Suppressor macrophage treated with lipopolysaccharide for 4 hours (primary cell): ENCODE measurements around the gene SPATA22.
"Not testable (repeated sequence)": the region's sequence is repeated elsewhere in the genome, so short reads cannot be mapped to it uniquely, and the experiment has no call there.

Experiments used
- DNase-seq: peaks from one replicate; pipeline ENCODE4 v3.0.0-alpha.2; 2020

Gene SPATA22

GRCh38 chr17:3471599-3471998 lies at the start of gene SPATA22:
Gene SPATA22, minus strand, starts transcription at chr17:3471819. Its CDS starts 2,494 bp downstream, at chr17:3469325.
- no peak for DNase-seq

GRCh38 chr17:3519472-3519871 lies 47.9 kb upstream of the SPATA22 start:
- not testable (repeated sequence) for DNase-seq

DNA sequence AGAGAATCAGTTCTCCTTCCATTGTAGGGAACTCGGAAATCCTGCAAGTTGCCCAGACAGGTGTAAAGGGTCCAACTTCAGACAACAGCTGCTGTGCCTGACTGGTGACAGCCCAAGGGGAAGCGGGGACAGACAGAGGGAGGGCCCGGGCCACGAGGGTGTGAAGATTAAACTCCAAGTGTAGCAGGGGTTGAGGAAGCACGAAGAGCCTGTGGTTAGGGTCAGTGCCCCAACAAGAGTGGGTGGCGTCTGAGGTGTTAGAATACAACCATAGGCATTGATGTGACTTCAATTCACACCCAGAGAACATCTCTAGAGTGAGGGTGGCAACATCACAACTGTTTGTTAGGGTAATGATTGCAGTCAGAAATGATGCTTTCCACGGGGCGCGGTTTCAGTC lies 43.3 kb upstream of the SPATA22 start:
- DNase-seq = no peak

DNA sequence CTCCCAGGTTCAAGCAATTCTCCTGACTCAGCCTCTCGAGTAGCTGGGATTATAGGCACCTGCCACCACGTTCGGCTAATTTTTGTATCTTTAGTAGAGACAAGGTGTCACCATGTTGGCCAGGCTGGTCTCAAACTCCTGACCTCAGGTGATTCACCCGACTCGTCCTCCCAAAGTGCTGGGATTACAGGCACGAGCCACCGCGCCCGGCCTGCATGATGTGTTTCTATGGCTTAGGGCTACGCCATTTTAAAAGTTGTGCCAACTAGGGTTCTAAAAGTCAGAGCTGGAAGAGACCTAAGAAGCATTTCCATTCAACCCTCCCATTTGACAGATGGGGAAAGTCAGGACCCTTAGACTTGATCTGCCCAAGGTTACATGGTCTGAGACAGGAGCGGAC lies 42.5 kb upstream of the SPATA22 start:
- not testable (repeated sequence) for DNase-seq

DNA sequence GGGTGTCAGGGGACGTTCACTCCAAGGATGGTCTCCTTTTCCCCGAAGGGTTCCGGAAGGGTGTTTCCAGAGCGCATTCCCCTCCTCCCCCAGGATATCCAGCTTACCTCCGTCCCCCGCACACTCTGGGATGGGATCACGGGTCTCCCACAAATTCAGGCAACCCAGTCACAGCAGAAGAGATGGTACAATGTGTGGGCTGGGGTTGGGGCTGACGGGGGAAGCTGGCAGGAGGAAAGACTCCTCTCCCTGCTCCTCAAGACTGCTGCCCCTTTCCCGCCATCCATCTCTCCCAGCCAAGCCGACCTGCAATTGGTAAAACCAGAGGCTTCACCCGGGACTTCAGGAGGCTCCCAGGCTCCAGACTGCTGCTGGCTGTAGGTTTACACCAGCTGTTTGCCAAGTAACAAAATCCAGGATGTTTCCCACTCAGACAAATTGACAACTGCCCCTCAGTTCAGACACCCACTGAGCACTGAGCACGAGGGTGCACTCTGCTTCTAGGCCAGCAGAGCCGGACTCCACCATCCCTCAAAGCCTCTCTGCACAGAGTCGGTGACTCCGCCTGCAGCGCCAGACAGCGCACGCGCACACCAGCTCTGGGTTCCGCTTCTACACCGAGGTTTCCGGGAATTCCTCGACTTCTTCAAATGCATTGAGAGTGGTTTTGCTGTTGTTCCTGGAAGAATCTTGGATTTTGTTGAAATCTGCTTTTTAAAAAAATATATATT lies 41.9 kb upstream of the SPATA22 start:
- no peak for DNase-seq

- DNase-seq = no peak
Measured at GRCh38 chr17:3512505-3513171, 41.0 kb upstream of the SPATA22 start.

- no peak for DNase-seq
Measured at GRCh38 chr17:3511852-3512504, 40.4 kb upstream of the SPATA22 start.

- DNase-seq = no peak
Measured at GRCh38 chr17:3510090-3510489, 38.5 kb upstream of the SPATA22 start.

DNA sequence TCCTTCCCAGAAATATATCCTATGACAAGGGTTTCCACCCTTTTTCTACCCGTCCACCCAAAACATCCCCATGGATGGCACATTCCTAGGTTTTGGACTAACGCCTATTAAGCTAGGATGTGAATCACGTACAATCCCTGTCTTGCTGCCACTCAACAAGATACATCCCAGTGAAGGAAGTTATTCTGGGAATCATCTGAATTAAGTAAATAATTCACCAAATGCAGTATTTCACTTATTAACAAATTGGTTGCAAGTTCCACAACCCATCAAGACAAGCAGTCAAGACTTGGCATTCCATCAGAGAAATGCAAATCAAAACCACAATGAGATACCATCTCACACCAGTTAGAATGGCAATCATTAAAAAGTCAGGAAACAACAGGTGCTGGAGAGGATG lies 36.2 kb upstream of the SPATA22 start:
- DNase-seq = no peak

DNA sequence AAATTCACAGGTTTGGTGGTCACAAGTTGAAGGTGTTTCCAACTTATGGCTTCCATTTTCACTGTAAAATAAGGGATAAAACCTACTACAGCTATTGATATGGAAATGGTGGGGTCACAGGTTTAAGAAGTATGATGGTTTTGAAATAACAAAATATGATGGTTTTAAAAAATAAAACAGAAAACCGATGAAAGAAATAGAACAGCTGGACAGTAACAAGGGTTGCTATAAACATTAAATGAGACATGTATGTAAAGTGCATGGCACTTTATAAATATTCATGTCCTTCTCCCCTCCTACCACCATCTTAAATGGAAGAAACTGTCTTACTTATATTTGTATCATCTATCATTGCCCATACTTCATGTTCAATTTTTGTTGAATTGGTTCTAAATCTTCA lies 35.5 kb upstream of the SPATA22 start:
- DNase-seq = no peak

DNA sequence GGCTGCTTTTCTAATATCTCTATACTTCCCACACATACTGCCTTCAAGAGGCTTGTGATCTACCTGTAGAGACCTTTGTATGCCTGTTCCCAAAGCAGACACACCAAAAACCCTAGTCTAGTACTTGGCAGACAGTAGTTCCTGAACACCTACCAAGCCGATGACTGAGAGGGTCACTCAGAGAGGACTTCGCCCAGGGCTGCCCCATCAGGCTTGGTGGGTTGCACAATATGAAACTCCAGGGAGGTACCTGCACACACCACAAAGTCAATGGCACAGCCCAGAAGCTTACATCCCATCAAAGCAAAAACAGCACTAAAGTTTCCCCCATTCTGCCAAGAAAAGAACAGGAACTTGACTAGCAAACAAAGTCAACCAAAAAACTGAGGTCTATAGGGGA lies 34.4 kb upstream of the SPATA22 start:
- no peak for DNase-seq

GRCh38 chr17:3505008-3505407 lies 33.4 kb upstream of the SPATA22 start:
- DNase-seq = no peak

DNA sequence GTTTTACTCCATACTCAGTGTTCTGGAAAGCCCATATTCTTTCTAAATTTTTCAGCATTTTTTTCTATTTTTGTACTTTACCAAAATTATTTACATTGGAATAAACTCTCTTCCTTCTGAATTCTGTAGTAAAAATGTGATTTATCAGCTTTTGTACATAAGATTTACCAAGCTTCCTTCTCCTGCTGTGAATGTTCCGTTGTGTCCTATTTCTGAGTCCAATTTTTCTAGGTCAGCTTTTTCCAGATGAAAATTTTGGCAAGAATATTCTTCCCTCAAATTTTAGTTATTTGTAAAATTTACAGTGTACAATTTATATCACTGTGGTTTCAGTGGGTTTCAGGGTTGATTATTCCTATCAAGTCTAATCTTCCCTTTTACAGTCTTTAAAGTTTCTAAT lies 31.7 kb upstream of the SPATA22 start:
- DNase-seq = no peak

GRCh38 chr17:3502466-3502865 lies 30.8 kb upstream of the SPATA22 start:
- DNase-seq = peak; percentile 3

GRCh38 chr17:3501344-3501743 lies 29.7 kb upstream of the SPATA22 start:
- DNase-seq = no peak

GRCh38 chr17:3497101-3497500 lies 25.5 kb upstream of the SPATA22 start:
- DNase-seq = no peak

- no peak for DNase-seq
Measured at GRCh38 chr17:3485481-3486068, 14.0 kb upstream of the SPATA22 start.

- no peak for DNase-seq
Measured at GRCh38 chr17:3482852-3483251, 11.2 kb upstream of the SPATA22 start.

GRCh38 chr17:3479988-3480387 lies 8.4 kb upstream of the SPATA22 start:
- no peak for DNase-seq

GRCh38 chr17:3475812-3476610 lies 4.4 kb upstream of the SPATA22 start, which contains the start of gene ASPA:
Gene ASPA, plus strand, starts transcription at chr17:3475997. Its CDS starts 163 bp downstream, at chr17:3476160.
- no peak for DNase-seq

DNA sequence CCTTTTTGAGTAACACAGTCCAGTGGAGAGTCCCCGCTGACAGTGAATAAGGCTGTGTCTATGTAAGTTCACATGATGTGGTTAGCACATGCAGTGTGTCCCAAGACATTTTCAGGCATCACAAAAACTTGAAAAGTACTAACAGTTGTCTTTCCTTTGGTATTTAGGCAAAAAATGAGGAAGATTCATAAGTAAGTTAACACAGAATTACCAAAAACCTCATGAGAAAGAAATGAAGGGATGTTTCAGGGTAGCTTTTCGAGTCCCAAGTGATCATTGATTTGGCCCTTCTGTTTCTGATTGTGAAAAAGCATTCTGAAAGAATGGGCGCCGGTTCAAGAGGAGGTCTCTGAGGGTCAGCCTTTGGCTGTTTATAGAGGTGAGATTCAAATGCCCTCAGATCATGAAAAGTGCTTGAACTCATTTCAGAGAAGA lies 3.6 kb upstream of the SPATA22 start:
- DNase-seq = no peak

DNA sequence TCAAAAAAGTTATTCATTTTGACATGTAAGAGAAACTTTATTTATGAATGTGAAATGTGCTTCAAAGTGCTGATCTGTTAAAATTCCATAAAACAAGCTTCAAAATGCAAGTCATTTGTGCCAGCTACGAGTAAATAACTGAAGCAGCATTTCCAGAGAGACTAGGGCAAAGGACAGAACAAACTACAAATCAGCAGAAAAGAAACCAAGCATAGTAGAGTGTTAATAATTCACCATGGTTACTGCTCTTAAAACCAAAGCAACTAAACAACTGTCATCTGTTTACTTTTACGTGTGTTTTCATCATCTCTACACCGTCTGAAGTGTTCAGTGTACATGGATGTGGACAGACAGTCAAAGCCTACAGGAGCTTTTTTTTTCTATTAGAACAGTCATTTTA lies 2.6 kb upstream of the SPATA22 start:
- no peak for DNase-seq

GRCh38 chr17:3472137-3472536 lies 518 bp upstream of the SPATA22 start:
- DNase-seq = no peak
